H9 (cell line): ENCODE results near the gene ZC3H15. TPM values are rescaled to one million over a fixed set of nuclear protein-coding genes. Genes with fewer than 3 reads are reported as not detected.

Experiments
- DNase-seq: peaks from one replicate; pipeline ENCODE4 v3.0.0-alpha.2; 2017
- H2AFZ ChIP-seq: one replicate; pipeline ENCODE4 v1.6.1; 2013; ENCODE audit warnings: mild to moderate bottlenecking, low read length, control low read depth, moderate library complexity
- H2AK5ac ChIP-seq: 2 replicates; pipeline ENCODE4 v1.6.1; 2013; ENCODE audit warnings: low read length, control low read depth, mixed read lengths; ENCODE audit not compliant: insufficient read length
- H2BK120ac ChIP-seq: one replicate; pipeline ENCODE4 v1.6.1; 2013; ENCODE audit warnings: low read depth, mild to moderate bottlenecking, low read length, control low read depth, inconsistent platforms; ENCODE audit not compliant: poor library complexity, severe bottlenecking
- H2BK12ac ChIP-seq: 2 replicates; pipeline ENCODE4 v1.6.1; 2013; ENCODE audit warnings: low read length, control low read depth, mixed read lengths, low read depth; ENCODE audit not compliant: insufficient read length
- H2BK15ac ChIP-seq: 2 replicates; pipeline ENCODE4 v1.6.1; 2013; ENCODE audit warnings: low read depth, low read length, control low read depth
- H2BK20ac ChIP-seq: one replicate; pipeline ENCODE4 v1.6.1; 2013; ENCODE audit warnings: low read depth, mild to moderate bottlenecking, low read length, control low read depth, inconsistent platforms; ENCODE audit not compliant: poor library complexity, severe bottlenecking
- H2BK5ac ChIP-seq: 2 replicates; pipeline ENCODE4 v1.6.1; 2013; ENCODE audit warnings: low read length, control low read depth, mixed read lengths; ENCODE audit not compliant: insufficient read length
- H3K14ac ChIP-seq: 2 replicates; pipeline ENCODE4 v1.6.1; 2013; ENCODE audit warnings: low read length, control low read depth; ENCODE audit not compliant: insufficient read depth
- H3K18ac ChIP-seq: 2 replicates; pipeline ENCODE4 v1.6.1; 2013; ENCODE audit warnings: low read depth, mild to moderate bottlenecking, mixed read lengths, low read length, control low read depth; ENCODE audit not compliant: insufficient read length
- H3K23ac ChIP-seq: 2 replicates; pipeline ENCODE4 v1.6.1; 2013; ENCODE audit warnings: low read length, control low read depth, mixed read lengths, low read depth; ENCODE audit not compliant: insufficient read length
- H3K23me2 ChIP-seq: 2 replicates; pipeline ENCODE4 v1.6.1; 2013; ENCODE audit warnings: low read depth, mild to moderate bottlenecking, mixed read lengths, low read length, control low read depth; ENCODE audit not compliant: insufficient read length, poor library complexity, severe bottlenecking
- H3K27ac ChIP-seq: 2 replicates; pipeline ENCODE4 v1.5.1; 2013; ENCODE audit warnings: low read length, control low read depth, mixed read lengths, low read depth; ENCODE audit not compliant: insufficient read length
- H3K27me3 ChIP-seq: 2 replicates; pipeline ENCODE4 v1.6.1; 2013; ENCODE audit warnings: low read length, control low read depth, inconsistent platforms; ENCODE audit not compliant: insufficient read depth
- H3K4ac ChIP-seq: 2 replicates; pipeline ENCODE4 v1.6.1; 2013; ENCODE audit warnings: low read depth, mild to moderate bottlenecking, control low read depth, inconsistent platforms, low read length, moderate library complexity
- H3K4me1 ChIP-seq: 2 replicates; pipeline ENCODE4 v1.6.1; 2013; ENCODE audit warnings: low read length, control low read depth, inconsistent platforms; ENCODE audit not compliant: insufficient read depth
- H3K4me2 ChIP-seq: 2 replicates; pipeline ENCODE4 v1.6.1; 2013; ENCODE audit warnings: low read length, control low read depth, mixed read lengths; ENCODE audit not compliant: insufficient read length, insufficient read depth
- H3K56ac ChIP-seq: 2 replicates; pipeline ENCODE4 v1.6.1; 2013; ENCODE audit warnings: low read depth, mild to moderate bottlenecking, mixed read lengths, low read length, control low read depth; ENCODE audit not compliant: insufficient read length
- H3K79me1 ChIP-seq: 2 replicates; pipeline ENCODE4 v1.6.1; 2013; ENCODE audit warnings: low read depth, mild to moderate bottlenecking, moderate library complexity, low read length, control low read depth, inconsistent platforms; ENCODE audit not compliant: insufficient read depth, poor library complexity, severe bottlenecking
- H3K79me2 ChIP-seq: 2 replicates; pipeline ENCODE4 v1.6.1; 2013; ENCODE audit warnings: low read length, control low read depth, inconsistent platforms; ENCODE audit not compliant: insufficient read depth
- H3K9ac ChIP-seq: 2 replicates; pipeline ENCODE4 v1.6.1; 2013; ENCODE audit warnings: low read length, control low read depth, mixed read lengths; ENCODE audit not compliant: insufficient read length; ENCODE audit errors: extremely low read depth
- H3K9me3 ChIP-seq: one replicate; pipeline ENCODE4 v1.6.1; 2013; ENCODE audit warnings: low read depth, low read length, inconsistent platforms; ENCODE audit not compliant: control insufficient read depth
- H3T11ph ChIP-seq: one replicate; pipeline ENCODE4 v1.6.1; 2013; ENCODE audit warnings: mild to moderate bottlenecking, low read length, control low read depth, inconsistent platforms
- H4K20me1 ChIP-seq: one replicate; pipeline ENCODE4 v1.6.1; 2013; ENCODE audit not compliant: control insufficient read depth, insufficient read length, insufficient read depth
- H4K5ac ChIP-seq: 2 replicates; pipeline ENCODE4 v1.6.1; 2013; ENCODE audit warnings: low read depth, mild to moderate bottlenecking, mixed read lengths, low read length, control low read depth; ENCODE audit not compliant: insufficient read length
- H4K8ac ChIP-seq: replicated peaks from 2 replicates; pipeline ENCODE4 v1.6.1; 2013; ENCODE audit warnings: low read length, control low read depth, mixed read lengths, low read depth; ENCODE audit not compliant: insufficient read length
- H4K91ac ChIP-seq: 2 replicates; pipeline ENCODE4 v1.6.1; 2013; ENCODE audit warnings: low read depth, mild to moderate bottlenecking, moderate library complexity, mixed read lengths, low read length, control low read depth; ENCODE audit not compliant: insufficient read length
- H3K27ac Mint-ChIP-seq, 3 experiments: 2 replicates in 2 of 3; 3 replicates in 1 of 3; pipeline ENCODE4 v1.8.0; 2020 to 2021; ENCODE audit warnings: mixed read lengths in 3 of 3, mild to moderate bottlenecking in 1 of 3, moderate library complexity in 1 of 3
- H3K27me3 Mint-ChIP-seq: 2 replicates; pipeline ENCODE4 v1.8.0; 2021; ENCODE audit warnings: low read depth, mild to moderate bottlenecking, moderate library complexity, mixed read lengths
- H3K36me3 Mint-ChIP-seq, 3 experiments: 2 replicates in 2 of 3; 3 replicates in 1 of 3; pipeline ENCODE4 v1.8.0; 2020 to 2021; ENCODE audit warnings: low read depth in 3 of 3, mixed read lengths in 3 of 3; ENCODE audit not compliant: insufficient read depth in 1 of 3
- H3K4me1 Mint-ChIP-seq, 2 experiments: 2 replicates each; pipeline ENCODE4 v1.8.0; 2020; ENCODE audit warnings: mixed read lengths in 2 of 2
- H3K4me3 Mint-ChIP-seq, 2 experiments: 2 replicates in 1 of 2; 3 replicates in 1 of 2; pipeline ENCODE4 v1.8.0; 2020 to 2021; ENCODE audit warnings: mild to moderate bottlenecking in 2 of 2, mixed read lengths in 2 of 2, moderate library complexity in 1 of 2
- H3K9me3 Mint-ChIP-seq, 2 experiments: 2 replicates in 1 of 2; 3 replicates in 1 of 2; pipeline ENCODE4 v1.8.0; 2020; ENCODE audit warnings: mild to moderate bottlenecking in 2 of 2, mixed read lengths in 2 of 2, moderate library complexity in 1 of 2
- WGBS: extraction: QIAGEN DNeasy Blood & Tissue Kit; methylation state at CpG from one replicate; pipeline ENCODE4 v1.1.7; 2013; ENCODE audit warnings: missing lambda C conversion rate, low lambda C conversion rate, mixed read lengths; ENCODE audit not compliant: insufficient read length; ENCODE audit errors: extremely low coverage; 5-methylcytosine and 5-hydroxymethylcytosine counted together
- total RNA-seq: library from RNA; stranded (reverse); gene quantifications from 2 replicates; pipeline ENCODE4 v1.2.1, GENCODE V29; 2021
- TF ChIP-seq, protein P1 (sequence below): fragments of 200-600 bp; sonication (generic); conservative IDR thresholded peaks from 3 replicates; pipeline ENCODE4 v1.8.0; 2021; ENCODE audit warnings: antibody characterized with exemption, mild to moderate bottlenecking

Gene ZC3H15
- total RNA-seq, 1 experiment from 2014 or later, result 71.3 TPM

DNA sequence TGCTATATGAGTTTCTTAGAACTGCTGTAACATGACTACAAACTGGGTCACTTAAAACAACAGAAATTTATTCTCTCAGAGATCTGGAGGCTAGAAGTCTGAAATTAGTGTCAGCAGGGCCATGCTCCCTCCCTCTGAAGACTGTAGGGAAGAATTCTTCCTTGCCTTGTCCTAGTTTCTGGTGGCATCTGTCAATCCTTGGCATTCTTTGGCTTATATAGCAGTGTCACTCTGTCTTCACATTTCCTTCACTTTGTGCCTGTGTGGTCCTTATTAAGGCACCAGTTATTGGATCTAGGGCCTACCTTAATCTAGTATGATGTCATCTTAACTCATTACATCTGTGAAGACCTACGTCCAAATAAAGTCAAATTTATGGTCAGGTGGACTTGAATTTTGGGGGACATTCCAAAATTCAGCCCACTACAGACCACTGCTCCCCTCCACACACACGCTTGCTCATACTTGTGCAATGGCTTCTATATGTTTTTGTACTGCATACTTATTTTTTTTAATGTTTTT is 7.6 kb downstream of the ZC3H15 start:
- no peak overlapping the region for H3K23ac ChIP-seq
- H3T11ph ChIP-seq, result no peak overlapping the region
- no peak overlapping the region for H2BK20ac ChIP-seq
- no peak overlapping the region for H3K4ac ChIP-seq
- H4K20me1 ChIP-seq, result no peaks in the 10 kb centered on the region
- H3K9ac ChIP-seq, result no peak overlapping the region
- no peaks in the 10 kb centered on the region for H3K79me1 ChIP-seq
- H2BK120ac ChIP-seq, result no peak overlapping the region
- no peaks in the 10 kb centered on the region for H3K27me3 Mint-ChIP-seq
- DNase-seq, result no peak
- no peaks in the 10 kb centered on the region for H3K23me2 ChIP-seq
- no peak overlapping the region; a peak in 1 of 5 replicates for H3K4me3 Mint-ChIP-seq
- no peak overlapping the region for H2BK15ac ChIP-seq
- no peaks in the 10 kb centered on the region for H3K27me3 ChIP-seq
- no peaks in the 10 kb centered on the region for H3K9me3 ChIP-seq
- no peak overlapping the region for H2BK12ac ChIP-seq
- TF ChIP-seq, protein P1, sequence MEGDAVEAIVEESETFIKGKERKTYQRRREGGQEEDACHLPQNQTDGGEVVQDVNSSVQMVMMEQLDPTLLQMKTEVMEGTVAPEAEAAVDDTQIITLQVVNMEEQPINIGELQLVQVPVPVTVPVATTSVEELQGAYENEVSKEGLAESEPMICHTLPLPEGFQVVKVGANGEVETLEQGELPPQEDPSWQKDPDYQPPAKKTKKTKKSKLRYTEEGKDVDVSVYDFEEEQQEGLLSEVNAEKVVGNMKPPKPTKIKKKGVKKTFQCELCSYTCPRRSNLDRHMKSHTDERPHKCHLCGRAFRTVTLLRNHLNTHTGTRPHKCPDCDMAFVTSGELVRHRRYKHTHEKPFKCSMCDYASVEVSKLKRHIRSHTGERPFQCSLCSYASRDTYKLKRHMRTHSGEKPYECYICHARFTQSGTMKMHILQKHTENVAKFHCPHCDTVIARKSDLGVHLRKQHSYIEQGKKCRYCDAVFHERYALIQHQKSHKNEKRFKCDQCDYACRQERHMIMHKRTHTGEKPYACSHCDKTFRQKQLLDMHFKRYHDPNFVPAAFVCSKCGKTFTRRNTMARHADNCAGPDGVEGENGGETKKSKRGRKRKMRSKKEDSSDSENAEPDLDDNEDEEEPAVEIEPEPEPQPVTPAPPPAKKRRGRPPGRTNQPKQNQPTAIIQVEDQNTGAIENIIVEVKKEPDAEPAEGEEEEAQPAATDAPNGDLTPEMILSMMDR, result no peak
- no peak overlapping the region for H2AK5ac ChIP-seq
- no peak overlapping the region for H3K14ac ChIP-seq
- no peak overlapping the region for H4K91ac ChIP-seq
- H3K4me1 Mint-ChIP-seq, result peaks cover 11 to 30% of the 10 kb centered on the region in 2 experiments
- H3K9me3 Mint-ChIP-seq, result no peaks in the 10 kb centered on the region
- H4K5ac ChIP-seq, result no peak overlapping the region
- no peak overlapping the region for H4K8ac ChIP-seq
- H2AFZ ChIP-seq, result no peak overlapping the region
- peak overlapping the region in 2 of 3 experiments; percentile 16 to 40; a peak in 2 of 7 replicates for H3K27ac Mint-ChIP-seq
- H3K4me1 ChIP-seq, result peaks cover 3% of the 10 kb centered on the region; the same call in 1 of the 2 replicates
- no peak overlapping the region for H2BK5ac ChIP-seq
- H3K79me2 ChIP-seq, result peaks cover 44% of the 10 kb centered on the region
- H3K36me3 Mint-ChIP-seq, result peaks cover 7 to 29% (median 28%) of the 10 kb centered on the region in 3 experiments; a peak in 6 of 7 replicates
- no peak overlapping the region for H3K4me2 ChIP-seq
- no CpG with 5 or more reads among the region's 2 CpGs for WGBS
- no peak overlapping the region for H3K18ac ChIP-seq
- H3K27ac ChIP-seq, result no peak overlapping the region
- H3K56ac ChIP-seq, result no peak overlapping the region
